ENCODE measurements around the gene COX8A. TPM values are rescaled to one million over a fixed set of nuclear protein-coding genes. Genes with fewer than 3 reads are reported as not detected.

The COX8A gene
- total and polyA plus RNA-seq, 2 of the 13 experiments (the other 11 are each of a cell fraction or from before 2014, with no cell fraction given): 202 to 406 TPM

GRCh38 chr11:63938479-63939396, 35.7 kb upstream of the COX8A start, which contains the start of gene NAA40 (continued):
- TF ChIP-seq NR0B2 (CRISPR knock-in tag; IDR thresholded peaks at IDR 0.05): no peak
- TF ChIP-seq MIER2 (CRISPR knock-in tag; IDR thresholded peaks at IDR 0.05): 0 out of 2 replicates have a peak, but pooled peaks have one; percentile 16
- no peak for TF ChIP-seq ETV5 (CRISPR knock-in tag; IDR thresholded peaks at IDR 0.05; ENCODE audit: borderline replicate concordance)
- TF ChIP-seq SMC3 (IDR thresholded peaks at IDR 0.05; ENCODE audit: low read length): no peak
- TF ChIP-seq TEAD2 (CRISPR knock-in tag; IDR thresholded peaks at IDR 0.05): no peak
- TF ChIP-seq ZNF574 (CRISPR knock-in tag; IDR thresholded peaks at IDR 0.05): peak; percentile 63; the same call in 1 of the 2 replicates
- TF ChIP-seq PRPF4 (IDR thresholded peaks at IDR 0.05; ENCODE audit: low read depth, low read length, poor library complexity, severe bottlenecking): no peak
- no peak for TF ChIP-seq ZNF333 (CRISPR knock-in tag; IDR thresholded peaks at IDR 0.05; ENCODE audit: borderline replicate concordance)
- TF ChIP-seq ZNF749 (CRISPR knock-in tag; IDR thresholded peaks at IDR 0.05; ENCODE audit: borderline replicate concordance): no peak; the same call in 1 of the 2 replicates
- TF ChIP-seq NR1H2 (CRISPR knock-in tag; IDR thresholded peaks at IDR 0.05; ENCODE audit: borderline replicate concordance, low read depth): no peak
- no peak for TF ChIP-seq ZKSCAN8 (CRISPR knock-in tag; IDR thresholded peaks at IDR 0.05; ENCODE audit: borderline replicate concordance)
- no peak for TF ChIP-seq NCOA5 (CRISPR knock-in tag; IDR thresholded peaks at IDR 0.05)
- TF ChIP-seq SMAD3 (CRISPR knock-in tag; IDR thresholded peaks at IDR 0.05): no peak; the same call in 1 of the 2 replicates
- peak; percentile 34; the same call in 1 of the 2 replicates for TF ChIP-seq TAF1 (CRISPR knock-in tag; IDR thresholded peaks at IDR 0.05)
- TF ChIP-seq ZNF34 (CRISPR knock-in tag; IDR thresholded peaks at IDR 0.05; ENCODE audit: borderline replicate concordance): no peak
- no peak for TF ChIP-seq ZNF713 (CRISPR knock-in tag; IDR thresholded peaks at IDR 0.05)
- TF ChIP-seq GATA4 (IDR thresholded peaks at IDR 0.05; ENCODE audit: borderline replicate concordance, low read depth): no peak
- TF ChIP-seq ZNF512B (CRISPR knock-in tag; IDR thresholded peaks at IDR 0.05; ENCODE audit: borderline replicate concordance): no peak
- TF ChIP-seq SIN3B (IDR thresholded peaks at IDR 0.05; ENCODE audit: low read length): peak; percentile 41; the same call in 1 of the 2 replicates
- TF ChIP-seq ZSCAN31 (CRISPR knock-in tag; IDR thresholded peaks at IDR 0.05; ENCODE audit: low read depth): no peak
- no peak for TF ChIP-seq CAMTA2 (CRISPR knock-in tag; IDR thresholded peaks at IDR 0.05; ENCODE audit: borderline replicate concordance)
- TF ChIP-seq ZNF362 (CRISPR knock-in tag; IDR thresholded peaks at IDR 0.05; ENCODE audit: borderline replicate concordance): no peak

Measured in HepG2 (cell line).